Osteoblast (primary cell): ENCODE results near the gene RGMA. TPM values are rescaled to one million over a fixed set of nuclear protein-coding genes. Genes with fewer than 3 reads are reported as not detected.

Experiments
- DNase-seq: peaks from one replicate; pipeline ENCODE4 v3.0.0; 2011; ENCODE audit warnings: low spot score, mixed read lengths; ENCODE audit not compliant: insufficient read length; ENCODE audit errors: missing footprints
- H2AFZ ChIP-seq: 2 replicates; pipeline ENCODE4 v1.6.0; 2011; ENCODE audit warnings: mild to moderate bottlenecking, low read length
- H3K27ac ChIP-seq: 2 replicates; pipeline ENCODE4 v1.5.1; 2011; ENCODE audit warnings: mild to moderate bottlenecking, low read depth, low read length, moderate library complexity
- H3K27me3 ChIP-seq: 2 replicates; pipeline ENCODE4 v1.6.0; 2012; ENCODE audit warnings: mild to moderate bottlenecking, control low read depth, inconsistent platforms, low read length, moderate library complexity; ENCODE audit not compliant: insufficient read depth
- H3K36me3 ChIP-seq: 2 replicates; pipeline ENCODE4 v1.5.1; 2011; ENCODE audit warnings: mild to moderate bottlenecking, low read length, control low read depth, moderate library complexity; ENCODE audit not compliant: insufficient read depth
- H3K4me1 ChIP-seq: 2 replicates; pipeline ENCODE4 v1.5.1; 2011; ENCODE audit warnings: mild to moderate bottlenecking, low read length, control low read depth, moderate library complexity; ENCODE audit not compliant: insufficient read depth
- H3K4me2 ChIP-seq: 2 replicates; pipeline ENCODE4 v1.6.0; 2011; ENCODE audit warnings: mild to moderate bottlenecking, low read length; ENCODE audit not compliant: insufficient read depth
- H3K4me3 ChIP-seq: fragments of 200-600 bp; sonication (generic); 3 replicates; pipeline ENCODE4 v1.5.1; 2012; ENCODE audit warnings: mild to moderate bottlenecking, low read length, inconsistent platforms; ENCODE audit not compliant: insufficient read depth
- H3K79me2 ChIP-seq: 2 replicates; pipeline ENCODE4 v1.6.0; 2012; ENCODE audit warnings: mild to moderate bottlenecking, low read length, control low read depth, inconsistent platforms; ENCODE audit not compliant: insufficient read depth
- H3K9me3 ChIP-seq: 2 replicates; pipeline ENCODE4 v1.5.1; 2011; ENCODE audit warnings: low read depth, low read length, control low read depth
- H4K20me1 ChIP-seq: 2 replicates; pipeline ENCODE4 v1.6.0; 2012; ENCODE audit warnings: mild to moderate bottlenecking, low read length, control low read depth; ENCODE audit not compliant: insufficient read depth
- CTCF ChIP-seq: IDR thresholded peaks from 2 replicates; pipeline ENCODE4 v1.5.1; 2011; ENCODE audit warnings: mild to moderate bottlenecking, low read depth, low read length, moderate library complexity; ENCODE audit errors: extremely low read depth
- total RNA-seq: library from RNA; depleted of rRNA; stranded (reverse); fragments of >200 nt; gene quantifications from 2 replicates; pipeline ENCODE4 v1.2.3, GENCODE V29; 2012

RGMA gene
- total RNA-seq, 1 donor, result 2.5 TPM

DNA sequence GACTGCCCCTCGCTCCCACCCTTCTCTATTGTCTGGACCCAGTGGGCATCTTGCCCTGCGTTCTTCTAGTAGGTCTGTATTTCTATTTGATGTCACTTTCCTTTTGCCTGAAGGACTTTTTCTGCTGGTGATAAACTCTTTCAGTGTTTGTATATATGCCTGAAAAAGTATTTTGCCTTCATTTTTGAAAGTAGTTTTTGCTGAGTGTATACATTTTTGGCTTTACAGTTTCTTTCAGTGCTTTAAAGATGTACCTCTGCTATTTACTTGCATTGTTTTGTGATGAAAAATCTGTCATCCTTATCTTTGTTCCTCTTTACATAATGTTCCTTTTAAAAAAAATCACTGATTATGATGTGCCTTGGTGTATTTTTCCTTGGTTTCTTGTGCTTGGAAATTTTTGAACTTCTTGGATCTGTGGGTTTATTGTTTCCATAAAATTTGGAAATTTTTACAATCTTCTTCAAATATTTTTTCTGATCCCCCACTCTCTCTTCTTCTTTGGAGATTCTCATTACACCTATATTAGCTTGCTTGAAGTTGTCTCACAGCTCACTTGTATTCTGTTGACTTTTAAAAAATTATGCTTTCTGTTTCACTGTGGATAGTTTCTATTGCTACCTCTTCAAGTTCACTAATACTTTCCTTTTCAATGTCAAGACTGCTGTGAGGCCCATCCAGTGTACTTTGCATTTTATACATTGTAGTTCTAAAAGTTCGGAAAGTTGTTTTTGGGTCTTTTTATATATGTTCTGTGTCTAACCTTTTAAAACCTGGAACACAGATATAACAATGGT lies 67.8 kb downstream of the RGMA start:
- H3K36me3 ChIP-seq, result peaks cover 97% of the 10 kb centered on the region
- H3K27me3 ChIP-seq, result no peaks in the 10 kb centered on the region
- H3K9me3 ChIP-seq, result no peaks in the 10 kb centered on the region
- no peak overlapping the region for H3K4me3 ChIP-seq
- TF ChIP-seq CTCF, result no peak
- no peak overlapping the region for H3K4me2 ChIP-seq
- peaks cover 72% of the 10 kb centered on the region for H3K79me2 ChIP-seq
- H2AFZ ChIP-seq, result no peak overlapping the region
- peaks cover 38% of the 10 kb centered on the region for H4K20me1 ChIP-seq
- no peak overlapping the region for H3K27ac ChIP-seq
- no peak for DNase-seq
- no peaks in the 10 kb centered on the region for H3K4me1 ChIP-seq

- no peaks in the 10 kb centered on the region for H3K9me3 ChIP-seq
- no peak overlapping the region for H3K27ac ChIP-seq
- H3K79me2 ChIP-seq, result peaks cover 60% of the 10 kb centered on the region
- no peak overlapping the region for H2AFZ ChIP-seq
- no peaks in the 10 kb centered on the region for H3K4me1 ChIP-seq
- peaks cover 97% of the 10 kb centered on the region for H3K36me3 ChIP-seq
- no peak for TF ChIP-seq CTCF
- no peak overlapping the region for H3K4me3 ChIP-seq
- peaks cover 26% of the 10 kb centered on the region for H4K20me1 ChIP-seq
- no peak for DNase-seq
- H3K27me3 ChIP-seq, result no peaks in the 10 kb centered on the region
- H3K4me2 ChIP-seq, result no peak overlapping the region
Observed at GRCh38 chr15:93019971-93020370, 69.0 kb downstream of the RGMA start.

DNA sequence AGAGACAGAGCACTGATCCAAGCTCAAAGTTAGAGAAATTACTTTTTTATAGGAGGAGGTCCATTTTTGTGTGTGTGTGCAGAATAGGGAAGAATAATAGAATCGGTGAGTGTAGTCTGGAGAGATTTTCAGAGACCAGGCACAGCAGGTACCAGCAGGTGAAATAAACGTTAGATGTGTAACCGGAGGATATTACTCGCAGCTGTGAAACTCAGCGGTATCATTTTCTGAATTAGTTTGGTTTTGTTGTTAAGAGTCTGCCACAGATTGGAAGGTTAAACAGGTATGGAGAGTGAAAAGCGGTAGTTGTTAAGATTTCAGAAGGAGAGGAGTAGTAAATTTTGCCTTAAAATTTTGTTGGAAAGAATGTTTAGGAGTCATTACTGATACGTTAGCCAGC lies 69.9 kb downstream of the RGMA start:
- H4K20me1 ChIP-seq, result peaks cover 18% of the 10 kb centered on the region
- peaks cover 97% of the 10 kb centered on the region for H3K36me3 ChIP-seq
- H2AFZ ChIP-seq, result no peak overlapping the region
- no peak for TF ChIP-seq CTCF
- H3K4me2 ChIP-seq, result no peak overlapping the region
- no peaks in the 10 kb centered on the region for H3K9me3 ChIP-seq
- no peak overlapping the region for H3K27ac ChIP-seq
- no peak for DNase-seq
- H3K4me1 ChIP-seq, result no peaks in the 10 kb centered on the region
- peaks cover 53% of the 10 kb centered on the region for H3K79me2 ChIP-seq
- H3K4me3 ChIP-seq, result no peak overlapping the region
- H3K27me3 ChIP-seq, result no peaks in the 10 kb centered on the region

DNA sequence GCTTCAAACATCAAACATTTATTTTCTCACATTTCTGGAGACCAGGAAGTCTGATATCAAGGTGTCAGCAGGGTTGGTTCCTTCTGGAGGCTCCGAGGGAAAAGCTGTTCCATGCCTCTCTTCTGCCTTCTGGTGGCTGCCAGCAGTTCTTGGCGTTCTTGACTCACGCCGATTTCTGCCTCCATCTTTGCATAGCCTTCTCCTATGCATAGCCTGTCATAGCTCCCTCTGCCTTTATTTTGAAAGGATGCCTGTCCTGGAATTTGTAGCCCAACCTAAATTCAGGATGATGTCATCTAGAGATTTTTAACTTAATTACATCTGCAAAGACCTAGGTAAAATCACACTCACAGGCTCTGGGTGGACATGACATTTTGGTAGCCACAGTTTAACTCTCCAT lies 70.4 kb downstream of the RGMA start:
- no peak overlapping the region for H3K27ac ChIP-seq
- no peaks in the 10 kb centered on the region for H3K4me1 ChIP-seq
- H3K27me3 ChIP-seq, result no peaks in the 10 kb centered on the region
- peaks cover 47% of the 10 kb centered on the region for H3K79me2 ChIP-seq
- H3K9me3 ChIP-seq, result no peaks in the 10 kb centered on the region
- H3K36me3 ChIP-seq, result peaks cover 97% of the 10 kb centered on the region
- H2AFZ ChIP-seq, result no peak overlapping the region
- DNase-seq, result no peak
- TF ChIP-seq CTCF, result peak; percentile 22
- no peak overlapping the region for H3K4me3 ChIP-seq
- H4K20me1 ChIP-seq, result peaks cover 18% of the 10 kb centered on the region
- H3K4me2 ChIP-seq, result no peak overlapping the region
